Right hindlimb (tissue), 1 donor: Measurements from ENCODE around the gene ANAPC5.
"Not testable (repeated sequence)": the region's sequence is repeated elsewhere in the genome, so short reads cannot be mapped to it uniquely, and the experiment has no call there.

Experiments used
- DNase-seq: peaks from one replicate; pipeline ENCODE4 v3.0.0-alpha.2; 2018

ANAPC5 gene, protein sequence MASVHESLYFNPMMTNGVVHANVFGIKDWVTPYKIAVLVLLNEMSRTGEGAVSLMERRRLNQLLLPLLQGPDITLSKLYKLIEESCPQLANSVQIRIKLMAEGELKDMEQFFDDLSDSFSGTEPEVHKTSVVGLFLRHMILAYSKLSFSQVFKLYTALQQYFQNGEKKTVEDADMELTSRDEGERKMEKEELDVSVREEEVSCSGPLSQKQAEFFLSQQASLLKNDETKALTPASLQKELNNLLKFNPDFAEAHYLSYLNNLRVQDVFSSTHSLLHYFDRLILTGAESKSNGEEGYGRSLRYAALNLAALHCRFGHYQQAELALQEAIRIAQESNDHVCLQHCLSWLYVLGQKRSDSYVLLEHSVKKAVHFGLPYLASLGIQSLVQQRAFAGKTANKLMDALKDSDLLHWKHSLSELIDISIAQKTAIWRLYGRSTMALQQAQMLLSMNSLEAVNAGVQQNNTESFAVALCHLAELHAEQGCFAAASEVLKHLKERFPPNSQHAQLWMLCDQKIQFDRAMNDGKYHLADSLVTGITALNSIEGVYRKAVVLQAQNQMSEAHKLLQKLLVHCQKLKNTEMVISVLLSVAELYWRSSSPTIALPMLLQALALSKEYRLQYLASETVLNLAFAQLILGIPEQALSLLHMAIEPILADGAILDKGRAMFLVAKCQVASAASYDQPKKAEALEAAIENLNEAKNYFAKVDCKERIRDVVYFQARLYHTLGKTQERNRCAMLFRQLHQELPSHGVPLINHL

DNA sequence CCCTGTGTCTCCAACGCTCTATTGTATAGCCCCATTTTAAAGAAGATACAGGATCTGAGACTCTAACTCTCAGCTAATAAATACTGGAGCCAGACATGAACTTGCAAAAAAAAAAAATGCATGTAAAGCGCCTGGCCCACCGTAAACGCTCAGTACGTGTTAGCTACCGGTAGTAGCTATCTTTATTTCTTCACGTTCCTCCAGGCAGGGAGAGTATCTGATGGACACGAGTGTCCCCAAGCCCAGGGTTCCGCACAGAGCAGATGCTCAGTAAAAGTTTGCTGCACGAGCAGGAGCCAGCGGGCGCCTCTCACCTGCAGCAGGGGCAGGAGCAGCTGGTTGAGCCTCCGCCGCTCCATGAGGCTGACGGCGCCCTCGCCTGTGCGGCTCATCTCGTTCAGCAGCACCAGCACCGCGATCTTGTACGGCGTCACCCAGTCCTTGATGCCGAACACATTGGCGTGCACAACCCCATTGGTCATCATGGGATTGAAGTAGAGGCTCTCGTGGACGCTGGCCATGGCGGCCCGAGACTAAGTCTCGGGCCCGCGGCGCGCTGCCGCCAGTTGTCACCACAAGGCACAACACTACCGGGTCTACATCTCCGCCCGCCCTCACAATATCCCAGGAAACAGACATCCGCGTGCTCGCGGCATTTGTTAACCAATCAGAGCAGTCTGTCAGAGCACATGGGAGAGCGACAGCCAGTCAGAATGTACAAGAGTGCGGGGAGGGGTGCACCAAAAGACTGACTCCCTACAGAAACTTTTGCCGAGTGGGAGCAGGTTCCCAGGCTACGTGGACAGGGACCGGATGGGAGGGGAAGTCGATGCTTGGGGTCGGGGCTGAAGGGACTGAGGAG lies at the start of gene ANAPC5:
Gene ANAPC5 (minus strand): TSS at position 592 of the 862 bp plus-strand sequence. CDS start 71 bp downstream, at position 521.
- DNase-seq = peak; percentile 98

DNA sequence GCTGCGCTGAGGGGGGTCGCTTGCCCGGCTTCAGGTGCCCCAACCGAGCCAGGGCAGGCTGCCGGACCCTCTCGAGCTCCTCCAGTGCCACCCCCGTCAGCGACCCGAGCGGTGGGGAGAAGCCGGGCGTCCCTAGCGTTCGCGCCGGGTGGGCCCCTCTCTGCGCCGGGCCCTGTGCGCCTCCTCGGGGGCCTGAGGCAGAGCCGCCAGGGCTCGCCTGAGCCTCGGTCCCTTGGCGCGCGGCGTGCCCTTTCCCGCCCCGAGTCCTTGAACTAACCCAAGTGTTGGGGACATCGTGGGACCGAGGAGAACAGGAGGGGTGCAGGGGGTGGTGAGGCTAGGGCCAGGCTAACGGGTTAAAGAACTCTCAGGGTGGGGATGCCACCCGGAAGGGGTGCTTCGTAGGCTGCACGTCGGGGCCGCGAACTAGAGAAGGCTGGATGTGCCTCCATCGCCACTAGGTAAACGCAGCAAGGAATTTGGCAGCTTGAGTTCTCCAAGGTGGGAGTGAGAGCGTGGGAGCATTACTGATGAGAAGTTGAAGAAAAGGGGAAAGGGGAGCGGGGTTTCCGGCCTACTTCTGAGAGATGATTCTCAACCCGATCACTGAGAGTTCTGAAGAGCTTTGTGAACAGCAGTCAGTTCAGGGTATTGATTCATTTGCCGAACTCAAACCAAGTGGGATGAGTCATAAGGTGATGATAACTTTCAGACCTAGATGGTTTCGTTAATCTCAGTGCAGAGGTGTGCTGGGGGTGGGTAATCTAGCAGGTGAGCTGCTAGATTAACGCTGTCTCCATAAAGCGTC lies 48.3 kb upstream of the ANAPC5 start:
- peak; percentile 41 for DNase-seq

DNA sequence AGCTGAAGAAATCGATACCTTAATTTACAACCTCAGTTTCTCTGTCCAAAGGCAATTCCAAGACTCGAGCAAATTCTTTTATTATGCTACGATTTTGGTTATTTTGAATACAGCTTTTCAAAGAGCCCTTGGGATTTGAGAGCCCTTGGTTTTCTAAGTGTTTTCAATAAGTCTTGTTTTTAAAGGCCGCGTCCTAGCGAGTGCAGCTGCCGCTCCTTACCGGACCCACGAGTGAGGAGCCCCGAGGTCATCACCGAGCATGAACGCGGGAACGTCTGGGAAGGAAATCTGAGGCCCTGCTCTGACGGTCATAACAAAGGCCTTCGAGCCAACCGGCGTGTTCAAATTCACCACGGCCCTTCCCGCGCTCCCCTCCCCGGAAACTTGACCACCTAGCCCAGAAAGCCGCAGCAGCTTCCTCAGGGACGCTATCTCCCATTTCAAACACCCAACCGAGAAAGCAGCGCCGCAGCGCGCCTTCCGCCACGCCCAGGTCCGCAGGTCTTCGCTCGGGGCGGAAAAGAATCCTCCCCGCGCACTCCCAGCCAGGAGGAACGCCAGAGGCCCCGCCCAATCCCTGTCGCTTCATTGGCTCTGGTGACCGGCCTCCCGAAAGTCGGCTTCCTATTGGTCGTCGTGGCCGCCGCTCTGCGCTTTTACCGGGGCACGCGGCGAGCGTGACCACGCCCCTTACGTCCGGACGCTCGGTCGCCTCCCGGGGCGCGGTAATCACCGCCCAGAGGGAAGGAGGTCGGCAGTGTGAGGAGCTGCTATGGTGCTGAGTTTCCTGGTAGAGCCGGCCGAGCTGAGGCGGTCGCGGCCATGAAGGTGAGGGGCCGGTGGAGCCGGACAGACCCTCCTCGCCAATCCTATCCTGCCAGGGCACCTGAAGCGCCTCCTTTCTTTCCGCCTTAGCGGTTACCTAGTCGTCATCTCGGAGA lies 47.5 kb upstream of the ANAPC5 start, which contains the start of gene RNF34:
Gene RNF34 (plus strand): TSS at position 728 of the 941 bp plus-strand sequence. CDS start 95 bp downstream, at position 823.
- DNase-seq = peak; percentile 99

DNA sequence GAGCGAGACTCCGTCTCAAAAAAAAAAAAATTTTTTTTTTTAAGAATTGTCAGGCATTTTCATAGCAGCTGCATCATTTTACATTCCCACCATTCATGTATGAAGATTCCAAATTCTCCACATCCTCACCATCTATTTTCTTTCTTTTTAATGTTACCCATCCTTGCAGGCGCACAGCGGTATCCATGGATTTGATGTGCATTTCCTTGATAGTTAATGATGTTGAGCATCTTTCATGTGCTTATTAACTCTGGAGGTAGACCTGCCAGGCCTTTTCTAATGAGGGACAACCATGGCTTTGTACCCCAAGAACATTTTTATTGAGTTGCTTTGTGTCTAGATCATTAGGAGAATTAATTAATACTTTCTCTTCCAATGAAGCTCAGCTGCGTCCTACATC lies 46.1 kb upstream of the ANAPC5 start:
- no peak for DNase-seq

DNA sequence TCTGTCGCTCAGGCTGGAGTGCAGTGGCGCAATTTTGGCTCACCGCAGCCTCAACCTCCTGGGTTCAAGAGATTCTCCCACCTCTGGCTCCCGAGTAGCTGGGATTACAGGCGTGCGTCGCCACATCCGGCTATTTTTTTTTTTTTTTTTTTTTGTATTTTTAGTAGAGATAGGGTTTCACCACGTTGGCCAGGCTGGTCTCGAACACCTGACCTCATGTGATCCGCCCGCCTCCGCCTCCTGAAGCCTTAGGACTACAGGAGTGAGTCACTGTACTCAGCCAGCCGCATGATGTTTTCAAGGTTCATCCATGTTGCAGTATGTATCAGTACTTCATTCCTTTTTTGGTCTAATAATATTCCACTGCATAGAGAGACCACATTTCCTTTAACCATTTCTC lies 45.3 kb upstream of the ANAPC5 start:
- no peak for DNase-seq

DNA sequence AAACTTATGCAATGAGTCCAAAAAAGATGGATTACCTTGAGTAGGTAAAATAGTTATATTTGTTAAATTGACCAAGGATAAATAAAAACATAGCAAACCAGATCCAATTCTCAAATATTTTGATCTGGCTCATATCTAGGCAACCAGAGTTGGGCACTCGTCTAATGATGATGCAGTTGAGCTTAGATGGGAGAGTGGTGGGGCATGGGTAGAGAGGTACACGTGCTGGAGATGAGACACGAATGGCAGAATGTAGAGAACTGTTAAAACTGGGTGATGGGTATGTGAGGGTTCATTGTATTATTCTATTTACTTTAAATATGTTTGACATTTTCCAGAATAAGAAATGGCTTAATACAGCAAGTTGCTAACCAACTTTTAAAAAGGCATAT lies 40.1 kb upstream of the ANAPC5 start:
- DNase-seq = no peak

DNA sequence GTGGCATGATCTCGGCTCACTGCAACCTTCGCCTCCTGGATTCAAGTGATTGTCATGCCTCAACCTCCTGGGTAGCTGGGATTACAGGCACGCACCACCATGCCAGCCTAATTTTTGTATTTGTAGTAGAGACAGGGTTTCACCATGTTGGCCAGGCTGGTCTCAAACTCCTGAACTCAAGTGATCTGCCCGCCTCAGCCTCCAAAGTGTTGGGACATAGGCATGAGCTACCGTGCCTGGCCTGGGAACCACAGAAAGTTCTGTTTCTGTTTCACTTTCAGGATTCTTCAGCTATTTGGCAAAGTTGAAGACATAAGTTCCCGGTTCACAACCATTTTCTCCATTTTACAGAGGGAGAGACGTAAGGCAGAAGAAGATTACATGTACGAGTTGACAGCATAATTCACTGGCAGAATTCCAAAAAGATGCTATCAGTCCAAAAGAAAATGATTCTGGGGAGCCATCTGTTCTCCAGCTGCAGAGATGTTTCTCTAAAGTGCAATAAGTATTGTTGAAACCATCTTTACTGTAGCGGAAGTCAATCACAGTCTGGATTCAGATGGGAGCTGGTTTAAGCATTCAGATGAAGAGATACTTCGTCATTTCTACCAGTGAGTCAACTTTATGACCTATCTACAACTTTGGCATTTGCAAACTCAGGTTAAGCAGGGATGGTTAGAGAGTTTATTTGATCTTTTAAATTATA lies 39.6 kb upstream of the ANAPC5 start:
- no peak for DNase-seq

DNA sequence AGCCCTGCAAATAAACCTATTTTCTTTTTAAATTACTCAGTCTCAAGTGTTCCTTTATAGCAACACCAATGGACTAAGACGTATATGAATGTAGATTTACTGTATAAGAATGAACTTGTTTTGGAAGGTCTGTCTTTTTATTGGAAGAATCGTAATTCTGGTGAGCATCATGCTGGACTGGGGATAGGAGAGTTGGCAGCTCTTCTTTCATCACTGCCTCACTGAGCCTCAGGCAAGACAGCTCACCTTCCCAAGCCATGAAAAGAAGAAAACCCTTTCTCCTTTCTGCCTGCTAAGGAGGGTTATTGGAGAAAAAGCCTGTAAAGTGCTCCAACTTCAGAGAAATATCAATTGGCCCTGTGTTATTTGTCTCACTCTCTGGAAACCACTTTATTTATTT lies 38.6 kb upstream of the ANAPC5 start:
- DNase-seq = no peak

DNA sequence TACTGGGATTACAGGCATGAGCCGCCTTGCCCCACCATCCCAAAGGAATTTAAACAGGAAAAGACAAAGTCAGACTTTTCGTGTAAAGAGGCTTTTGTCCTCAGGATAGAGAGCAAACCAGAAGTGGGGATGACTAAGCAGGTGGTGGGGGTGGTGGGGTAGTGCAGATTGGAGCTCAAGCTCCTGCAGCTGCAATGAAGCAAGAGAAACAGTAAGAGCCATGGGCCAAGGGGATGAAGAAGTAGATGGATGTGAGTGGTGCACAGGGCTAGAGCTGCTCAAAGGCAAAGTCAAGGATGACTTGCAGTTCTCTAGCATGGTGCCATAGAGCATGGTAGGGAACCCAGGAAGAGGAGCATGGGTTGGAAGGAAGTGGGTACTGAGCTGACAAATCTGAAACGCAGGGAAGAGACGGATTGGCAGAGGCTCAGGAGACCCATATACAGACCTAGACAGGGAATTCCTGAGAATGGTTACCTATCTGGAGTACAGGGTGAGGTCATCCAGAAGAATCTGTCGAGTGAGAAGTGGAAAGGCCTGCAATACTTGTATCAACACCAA lies 36.3 kb upstream of the ANAPC5 start:
- DNase-seq = no peak

DNA sequence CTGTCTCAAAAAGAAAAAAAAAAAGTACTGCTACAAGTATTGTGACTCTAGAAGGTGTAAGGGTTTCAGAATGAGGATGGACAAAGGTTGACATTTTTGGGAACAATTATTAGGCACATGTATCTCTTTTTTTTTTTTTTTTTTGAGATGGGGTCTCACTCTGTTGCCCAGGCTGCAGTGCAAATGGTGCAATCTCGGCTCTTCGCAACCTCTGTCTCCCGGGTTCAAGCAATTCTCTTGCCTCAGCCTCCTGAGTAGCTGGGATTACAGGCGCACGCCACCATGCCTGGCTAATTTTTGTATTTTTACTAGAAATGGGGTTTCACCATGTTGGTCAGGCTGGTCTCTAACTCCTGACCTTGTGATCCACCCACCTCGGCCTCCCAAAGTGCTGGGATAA lies 32.7 kb upstream of the ANAPC5 start:
- DNase-seq = not testable (repeated sequence)

DNA sequence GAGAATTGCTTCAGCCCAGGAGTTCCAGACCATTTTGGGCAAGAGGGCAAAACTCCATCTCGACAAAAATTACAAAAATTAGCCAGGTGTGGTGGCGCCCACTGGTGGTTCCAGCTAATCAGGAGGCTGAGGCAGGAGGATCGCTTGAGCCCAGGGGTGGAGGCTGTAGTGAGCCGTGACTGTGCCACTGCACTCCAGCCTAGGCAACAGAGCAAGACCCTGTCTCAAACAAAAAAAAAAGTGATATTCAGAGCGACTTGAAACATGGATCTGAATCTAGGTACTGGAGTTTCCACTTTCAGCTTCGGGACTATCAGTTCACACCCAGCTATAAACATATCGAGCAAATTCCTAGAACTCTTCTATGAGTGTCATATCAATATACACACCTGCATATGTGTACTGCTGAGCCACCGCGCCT lies 31.4 kb upstream of the ANAPC5 start:
- no peak for DNase-seq

DNA sequence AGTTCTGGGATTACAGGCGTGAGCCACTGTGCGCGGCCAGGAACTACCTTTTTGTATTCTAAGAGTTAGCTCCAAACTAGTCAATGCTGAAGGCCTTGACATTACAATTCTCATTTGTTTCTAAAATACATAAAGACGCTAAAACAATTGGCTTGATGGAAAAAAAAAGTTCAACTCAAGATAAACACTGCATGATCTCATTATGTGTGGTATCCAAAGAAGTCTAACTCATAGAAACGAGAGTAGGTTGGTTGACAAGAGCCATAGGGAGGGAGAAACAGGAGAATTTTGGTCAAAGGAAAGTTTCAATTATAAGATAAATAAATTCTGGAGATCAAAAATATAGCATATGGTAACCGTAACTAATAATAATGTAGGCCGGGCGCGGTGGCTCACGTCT lies 27.7 kb upstream of the ANAPC5 start:
- no peak for DNase-seq

DNA sequence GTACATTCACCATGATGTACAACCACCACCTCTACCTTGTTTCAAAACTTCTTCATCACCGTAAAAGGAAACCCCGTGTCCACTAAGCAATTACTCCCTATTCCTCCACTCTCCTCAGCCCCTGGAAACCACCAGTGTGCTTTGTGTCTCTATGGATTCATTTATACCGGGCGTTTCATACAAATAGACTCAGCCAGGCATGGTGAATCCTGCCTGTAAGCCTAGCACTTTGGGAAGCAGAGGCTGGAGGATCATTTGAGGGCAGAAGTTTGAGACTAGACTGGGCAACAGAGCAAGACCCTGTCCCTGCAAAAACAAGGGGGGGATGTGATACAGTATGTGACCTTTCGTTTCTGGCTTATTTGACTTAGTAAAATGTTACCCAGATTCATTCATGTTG lies 26.5 kb upstream of the ANAPC5 start:
- no peak for DNase-seq

DNA sequence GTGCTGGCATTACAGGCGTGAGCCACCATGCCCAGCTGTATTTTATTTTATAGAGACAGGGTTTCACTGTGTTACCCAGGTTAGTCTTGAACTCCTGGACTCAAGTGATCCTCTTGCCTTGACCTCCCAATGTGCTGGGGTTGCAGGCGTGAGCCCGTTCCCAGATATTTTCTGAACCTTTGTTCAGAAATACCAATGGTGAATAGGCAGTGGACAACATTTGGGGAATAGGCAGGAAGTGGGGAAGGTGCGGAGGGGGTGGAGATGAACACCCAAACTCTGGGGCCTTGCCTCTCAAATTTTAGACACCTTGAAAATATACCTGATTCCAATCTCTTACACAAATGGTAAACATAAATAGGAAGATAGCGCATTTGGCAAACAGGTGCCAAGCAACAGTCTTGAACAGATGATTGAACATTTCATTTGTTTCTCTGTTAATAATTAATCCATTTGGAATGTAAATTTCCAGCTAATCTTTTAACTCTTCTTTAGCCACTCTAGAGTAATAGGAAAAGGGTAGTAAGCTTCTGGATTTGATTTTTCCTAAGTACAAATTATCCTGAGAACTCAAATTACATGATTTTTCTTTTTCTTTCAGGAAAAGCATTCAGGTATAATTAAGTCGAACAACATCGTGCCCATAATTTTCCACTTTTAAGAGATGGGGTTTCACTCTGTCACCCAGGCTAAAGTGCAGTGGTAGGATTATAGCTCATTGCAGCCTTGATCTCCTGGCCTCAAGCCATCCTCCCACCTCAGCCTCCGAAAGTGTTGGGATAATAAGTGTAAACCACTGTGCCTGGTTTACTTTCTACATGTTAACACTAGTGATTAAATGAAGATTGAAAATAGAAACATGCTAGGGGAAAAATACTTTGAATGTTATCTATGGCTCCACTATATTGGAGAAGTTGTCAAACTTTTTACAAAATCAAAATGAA lies 24.8 kb upstream of the ANAPC5 start:
- no peak for DNase-seq

DNA sequence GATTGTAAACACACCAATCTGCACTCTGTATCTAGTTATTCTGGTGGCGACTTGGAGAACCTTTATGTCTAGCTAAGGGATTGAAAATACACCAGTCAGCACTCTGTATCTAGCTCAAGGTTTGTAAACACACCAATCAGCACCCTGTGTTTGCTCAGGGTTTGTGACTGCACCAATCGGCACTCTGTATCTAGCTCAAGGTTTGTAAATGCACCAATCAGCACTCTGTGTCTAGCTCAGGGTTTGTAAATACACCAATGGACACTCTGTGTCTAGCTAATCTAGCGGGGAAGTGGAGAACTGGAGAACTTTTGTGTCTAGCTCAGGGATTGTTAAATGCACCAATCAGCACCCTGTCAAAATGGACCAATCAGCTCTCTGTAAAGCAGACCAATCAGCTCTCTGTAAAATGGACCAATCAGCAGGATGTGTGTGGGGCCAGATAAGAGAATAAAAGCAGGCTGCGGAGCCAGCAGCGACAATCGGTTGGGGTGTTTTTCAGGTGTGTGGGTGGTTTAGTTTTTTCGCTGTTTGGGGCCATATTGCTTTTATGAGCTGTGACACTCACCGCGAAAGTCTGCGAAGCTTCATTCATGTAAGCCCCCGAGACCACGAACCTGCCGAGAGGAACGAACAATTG lies 22.9 kb upstream of the ANAPC5 start:
- not testable (repeated sequence) for DNase-seq

DNA sequence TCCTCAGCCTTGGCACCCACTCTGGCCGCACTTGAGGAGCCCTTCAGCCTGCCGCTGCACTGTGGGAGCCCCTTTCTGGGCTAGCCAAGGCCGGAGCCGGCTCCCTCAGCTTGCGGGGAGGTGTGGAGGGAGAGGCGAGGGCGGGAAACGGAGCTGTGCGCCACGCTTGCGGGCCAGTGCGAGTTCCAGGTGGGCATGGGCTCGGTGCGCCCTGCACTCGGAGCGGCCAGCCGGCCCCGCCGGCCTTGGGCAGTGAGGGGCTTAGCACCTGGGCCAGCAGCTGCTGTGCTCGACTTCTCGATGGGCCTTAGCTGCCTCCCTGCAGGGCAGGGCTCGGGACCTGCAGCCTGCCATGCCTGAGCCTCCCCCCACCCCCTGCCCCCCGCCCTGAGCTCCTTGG lies 22.1 kb upstream of the ANAPC5 start:
- not testable (repeated sequence) for DNase-seq

DNA sequence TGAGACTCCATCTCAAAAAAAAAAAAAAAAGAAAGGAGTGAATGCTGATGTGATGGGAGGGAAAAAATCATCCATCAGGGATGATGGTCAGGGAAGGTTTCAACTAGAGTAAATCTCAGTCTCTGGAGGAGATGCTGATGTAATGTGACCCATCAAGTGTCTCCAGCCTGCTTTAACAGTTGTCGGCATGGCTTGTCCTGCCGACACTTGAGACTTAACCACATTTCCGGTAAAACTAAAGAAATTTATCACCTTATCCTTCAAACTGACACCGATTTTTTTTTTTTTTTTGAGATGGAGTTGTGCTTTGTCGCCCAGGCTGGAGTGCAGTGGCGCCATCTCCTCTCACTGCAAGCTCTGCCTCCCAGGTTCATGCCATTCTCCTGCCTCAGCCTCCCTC lies 21.5 kb upstream of the ANAPC5 start:
- DNase-seq = no peak

DNA sequence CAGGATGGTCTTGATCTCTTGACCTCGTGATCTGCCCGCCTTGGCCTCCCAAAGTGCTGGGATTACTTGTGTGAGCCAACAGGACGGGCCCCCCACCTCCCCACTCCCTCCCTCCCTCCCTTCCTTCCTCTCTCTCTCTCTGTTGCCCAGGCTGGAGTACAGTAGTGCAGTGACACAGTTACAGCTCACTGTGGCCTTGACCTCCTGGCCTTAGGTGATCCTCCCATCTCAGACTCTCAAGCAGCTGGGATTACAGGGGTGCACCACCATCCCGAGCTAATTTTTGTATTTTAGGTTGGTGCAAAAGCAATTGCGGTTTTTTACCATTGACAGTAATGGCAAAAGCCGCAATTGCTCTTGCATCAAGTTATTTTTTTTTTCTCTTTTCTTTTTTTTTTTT lies 19.2 kb upstream of the ANAPC5 start:
- no peak for DNase-seq
